GM23338 (cell line): ENCODE results near the gene MESD. TPM values are rescaled to one million over a fixed set of nuclear protein-coding genes. Genes with fewer than 3 reads are reported as not detected.

Experiments
- ATAC-seq: fragments of 200-7000 bp; cut with Tn5 transposase; 3 replicates; pipeline ENCODE4 v1.9.1; 2020
- DNase-seq: peaks from one replicate; pipeline ENCODE4 v3.0.0-alpha.2; 2015; ENCODE audit warnings: low spot score
- H2AFZ ChIP-seq: fragments of 200-600 bp; sonication (generic); 2 replicates; pipeline ENCODE4 v1.8.0; 2016; ENCODE audit warnings: antibody characterized with exemption, mild to moderate bottlenecking, moderate library complexity
- H3F3A ChIP-seq: fragments of 200-600 bp; sonication (generic); replicated peaks from 2 replicates; pipeline ENCODE4 v1.8.0; 2017; ENCODE audit warnings: antibody characterized with exemption, mixed run types, low read depth
- H3K27ac ChIP-seq: fragments of 200-600 bp; sonication (generic); 2 replicates; pipeline ENCODE4 v1.6.1; 2016; ENCODE audit warnings: low read depth
- H3K27me3 ChIP-seq: fragments of 200-600 bp; sonication (generic); 2 replicates; pipeline ENCODE4 v1.8.0; 2016; ENCODE audit warnings: mild to moderate bottlenecking, mixed run types, moderate library complexity; ENCODE audit not compliant: insufficient read depth
- H3K36me3 ChIP-seq: fragments of 200-600 bp; sonication (generic); 2 replicates; pipeline ENCODE4 v1.8.0; 2016; ENCODE audit warnings: mild to moderate bottlenecking; ENCODE audit not compliant: insufficient read depth
- H3K4me1 ChIP-seq: fragments of 200-600 bp; sonication (generic); 2 replicates; pipeline ENCODE4 v1.8.0; 2016; ENCODE audit warnings: mild to moderate bottlenecking, moderate library complexity; ENCODE audit not compliant: insufficient read depth
- H3K4me2 ChIP-seq: fragments of 200-600 bp; sonication (generic); 2 replicates; pipeline ENCODE4 v1.7.1; 2017; ENCODE audit warnings: mixed run types
- H3K4me3 ChIP-seq: fragments of 200-600 bp; sonication (generic); 2 replicates; pipeline ENCODE4 v1.6.1; 2016; ENCODE audit warnings: mixed run types
- H3K79me2 ChIP-seq: fragments of 200-600 bp; sonication (generic); replicated peaks from 2 replicates; pipeline ENCODE4 v1.8.0; 2017; ENCODE audit warnings: mild to moderate bottlenecking; ENCODE audit not compliant: insufficient read depth
- H3K9me2 ChIP-seq: fragments of 200-600 bp; sonication (generic); 2 replicates; pipeline ENCODE4 v1.8.0; 2017; ENCODE audit not compliant: insufficient read depth
- H4K20me1 ChIP-seq: fragments of 200-600 bp; sonication (generic); replicated peaks from 2 replicates; pipeline ENCODE4 v1.8.0; 2017; ENCODE audit warnings: mild to moderate bottlenecking; ENCODE audit not compliant: insufficient read depth
- H3K27ac Mint-ChIP-seq: 2 replicates; pipeline ENCODE4 v1.8.0; 2020; ENCODE audit warnings: inconsistent platforms, mild to moderate bottlenecking, moderate library complexity, mixed read lengths
- H3K27me3 Mint-ChIP-seq: 3 replicates; pipeline ENCODE4 v1.8.0; 2022; ENCODE audit warnings: low read depth, mild to moderate bottlenecking, moderate library complexity, mixed read lengths, inconsistent platforms; ENCODE audit not compliant: insufficient read depth, poor library complexity
- H3K36me3 Mint-ChIP-seq: 3 replicates; pipeline ENCODE4 v1.8.0; 2021; ENCODE audit warnings: low read depth, mild to moderate bottlenecking, inconsistent platforms, moderate library complexity, mixed read lengths
- H3K4me1 Mint-ChIP-seq: 3 replicates; pipeline ENCODE4 v1.8.0; 2020; ENCODE audit warnings: mild to moderate bottlenecking, inconsistent platforms, mixed read lengths
- H3K4me3 Mint-ChIP-seq: 3 replicates; pipeline ENCODE4 v1.8.0; 2021; ENCODE audit warnings: moderate library complexity, mild to moderate bottlenecking, inconsistent platforms, mixed read lengths
- H3K9me3 Mint-ChIP-seq: 3 replicates; pipeline ENCODE4 v1.8.0; 2020; ENCODE audit warnings: moderate library complexity, mild to moderate bottlenecking, inconsistent platforms, mixed read lengths
- CREB1 ChIP-seq: fragments of 250-450 bp; sonication (Bioruptor Pico); IDR thresholded peaks from 2 replicates; pipeline ENCODE4 v1.5.0; 2020; ENCODE audit warnings: low read depth, mild to moderate bottlenecking, moderate library complexity
- ETS1 ChIP-seq: IDR thresholded peaks from 2 replicates; pipeline ENCODE4 v1.6.1; 2016; ENCODE audit warnings: antibody characterized with exemption
- EZH2 ChIP-seq: fragments of 200-600 bp; sonication (generic); IDR thresholded peaks from one replicate; pipeline ENCODE4 v1.8.0; 2017; ENCODE audit warnings: antibody characterized with exemption, mild to moderate bottlenecking, low read depth; ENCODE audit not compliant: unreplicated experiment
- EZH2phosphoT487 ChIP-seq: fragments of 200-600 bp; sonication (generic); IDR thresholded peaks from one replicate; pipeline ENCODE4 v1.8.1; 2018; ENCODE audit warnings: antibody characterized with exemption; ENCODE audit not compliant: unreplicated experiment
- JUNB ChIP-seq: IDR thresholded peaks from one replicate; pipeline ENCODE4 v1.6.1; 2016; ENCODE audit warnings: antibody characterized with exemption; ENCODE audit not compliant: unreplicated experiment
- NANOG ChIP-seq: IDR thresholded peaks from 2 replicates; pipeline ENCODE4 v1.6.1; 2016; ENCODE audit warnings: antibody characterized with exemption, borderline replicate concordance
- POLR2AphosphoS5 ChIP-seq: IDR thresholded peaks from 2 replicates; pipeline ENCODE4 v1.6.1; 2016; ENCODE audit warnings: antibody characterized with exemption, low read depth
- REST ChIP-seq: IDR thresholded peaks from one replicate; pipeline ENCODE4 v1.6.1; 2018; ENCODE audit warnings: antibody characterized with exemption; ENCODE audit not compliant: unreplicated experiment
- STAT1 ChIP-seq: IDR thresholded peaks from one replicate; pipeline ENCODE4 v1.6.1; 2016; ENCODE audit warnings: antibody characterized with exemption; ENCODE audit not compliant: unreplicated experiment
- ZNF114 ChIP-seq: fragments of 250-450 bp; sonication (Bioruptor Pico); IDR thresholded peaks from 2 replicates; pipeline ENCODE4 v1.5.0; 2020; ENCODE audit warnings: mild to moderate bottlenecking, moderate library complexity
- ZNF331 ChIP-seq: fragments of 250-450 bp; sonication (Bioruptor Pico); IDR thresholded peaks from 2 replicates; pipeline ENCODE4 v1.5.0; 2020; ENCODE audit warnings: low read depth, mild to moderate bottlenecking, moderate library complexity
- ZNF462 ChIP-seq: fragments of 250-450 bp; sonication (Bioruptor Pico); IDR thresholded peaks from 2 replicates; pipeline ENCODE4 v1.5.0; 2020; ENCODE audit warnings: mild to moderate bottlenecking, moderate library complexity
- polyA plus RNA-seq: library from polyadenylated mRNA; unstranded; fragments of >200 nt; fragmentation: Nextera tagmentation; extraction: Ambion mirVana; gene quantifications from 2 replicates; pipeline ENCODE4 v1.2.1, GENCODE V29; 2016
- total RNA-seq: library from RNA; depleted of rRNA; stranded (reverse); fragments of >200 nt; shearing (Covaris generic); gene quantifications from 2 replicates; pipeline ENCODE4 v1.2.3, GENCODE V29; 2014
- TF ChIP-seq, protein P1 (sequence below), 2 experiments: fragments of 200-600 bp in 1 of 2; sonication (generic) in 1 of 2; conservative IDR thresholded peaks; 2 replicates each; pipeline versions ENCODE4 v1.5.1 to v1.6.1; 2016 to 2017; ENCODE audit warnings: antibody characterized with exemption in 2 of 2, low read depth in 2 of 2, mild to moderate bottlenecking in 2 of 2, moderate library complexity in 1 of 2

Gene MESD
- total and polyA plus RNA-seq, 2 experiments from 2014 or later, result 25.6 to 52.7 TPM

DNA sequence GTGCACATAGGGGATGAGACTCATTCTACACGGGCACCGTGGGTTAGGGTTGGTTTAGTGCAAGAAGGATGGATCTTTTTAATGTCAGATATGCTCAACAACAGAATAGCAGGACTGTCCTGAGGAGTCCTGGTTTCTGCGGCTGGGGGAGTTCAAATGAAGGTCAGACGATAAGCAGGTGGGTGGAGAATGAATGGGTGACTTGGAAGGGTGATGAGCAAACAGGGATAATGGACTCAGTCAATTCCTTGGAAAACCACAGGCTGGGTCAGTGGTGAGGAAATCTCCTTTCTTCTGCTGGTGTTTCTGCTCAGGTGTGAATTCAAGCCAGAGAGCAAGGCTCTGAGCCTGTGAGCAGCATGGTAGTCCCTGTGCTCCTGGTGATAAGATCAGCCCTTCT lies 59.9 kb downstream of the MESD start:
- peaks cover 4% of the 10 kb centered on the region for H3K4me1 Mint-ChIP-seq
- H2AFZ ChIP-seq, result no peak overlapping the region
- H3K9me3 Mint-ChIP-seq, result no peaks in the 10 kb centered on the region
- H3K79me2 ChIP-seq, result no peaks in the 10 kb centered on the region
- H4K20me1 ChIP-seq, result no peaks in the 10 kb centered on the region
- no peaks in the 10 kb centered on the region for H3K27me3 ChIP-seq
- DNase-seq, result no peak
- H3K4me1 ChIP-seq, result peaks cover 4% of the 10 kb centered on the region; the same call in 1 of the 2 replicates
- no peak overlapping the region for H3K27ac ChIP-seq
- peaks cover 6% of the 10 kb centered on the region for H3K27me3 Mint-ChIP-seq
- no peak overlapping the region for H3K27ac Mint-ChIP-seq
- no peak overlapping the region for H3K4me3 ChIP-seq
- H3K36me3 Mint-ChIP-seq, result no peaks in the 10 kb centered on the region; the same call in 2 of the 3 replicates
- no peak overlapping the region for H3K4me2 ChIP-seq
- H3K4me3 Mint-ChIP-seq, result no peak overlapping the region
- H3K9me2 ChIP-seq, result peaks cover 3% of the 10 kb centered on the region; the same call in 1 of the 2 replicates
- no peaks in the 10 kb centered on the region for H3F3A ChIP-seq
- H3K36me3 ChIP-seq, result no peaks in the 10 kb centered on the region
- ATAC-seq, result no peak
- no peak for TF ChIP-seq ZNF114
- TF ChIP-seq EZH2, result no peak
- TF ChIP-seq ZNF462 (CRISPR knock-in tag), result no peak
- no peak for TF ChIP-seq CREB1 (CRISPR knock-in tag)
- no peak for TF ChIP-seq ETS1
- no peak for TF ChIP-seq JUNB
- no peak for TF ChIP-seq REST
- TF ChIP-seq NANOG, result no peak
- TF ChIP-seq STAT1, result no peak
- no peak for TF ChIP-seq EZH2phosphoT487
- TF ChIP-seq, protein P1, sequence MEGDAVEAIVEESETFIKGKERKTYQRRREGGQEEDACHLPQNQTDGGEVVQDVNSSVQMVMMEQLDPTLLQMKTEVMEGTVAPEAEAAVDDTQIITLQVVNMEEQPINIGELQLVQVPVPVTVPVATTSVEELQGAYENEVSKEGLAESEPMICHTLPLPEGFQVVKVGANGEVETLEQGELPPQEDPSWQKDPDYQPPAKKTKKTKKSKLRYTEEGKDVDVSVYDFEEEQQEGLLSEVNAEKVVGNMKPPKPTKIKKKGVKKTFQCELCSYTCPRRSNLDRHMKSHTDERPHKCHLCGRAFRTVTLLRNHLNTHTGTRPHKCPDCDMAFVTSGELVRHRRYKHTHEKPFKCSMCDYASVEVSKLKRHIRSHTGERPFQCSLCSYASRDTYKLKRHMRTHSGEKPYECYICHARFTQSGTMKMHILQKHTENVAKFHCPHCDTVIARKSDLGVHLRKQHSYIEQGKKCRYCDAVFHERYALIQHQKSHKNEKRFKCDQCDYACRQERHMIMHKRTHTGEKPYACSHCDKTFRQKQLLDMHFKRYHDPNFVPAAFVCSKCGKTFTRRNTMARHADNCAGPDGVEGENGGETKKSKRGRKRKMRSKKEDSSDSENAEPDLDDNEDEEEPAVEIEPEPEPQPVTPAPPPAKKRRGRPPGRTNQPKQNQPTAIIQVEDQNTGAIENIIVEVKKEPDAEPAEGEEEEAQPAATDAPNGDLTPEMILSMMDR (conservative IDR thresholded peaks at IDR 0.05; ENCODE audit: low read depth in 2 of 2), result no peak
- no peak for TF ChIP-seq ZNF331
- TF ChIP-seq POLR2AphosphoS5, result no peak
